ENCODE measurements around the gene CACNG7.

- no peak for TF ChIP-seq CTCF (conservative IDR thresholded peaks at IDR 0.05 in 1 of 2, IDR thresholded peaks at IDR 0.05 in 1 of 2; ENCODE audit: extremely low read depth in 1 of 2, insufficient read depth in 1 of 2, low read depth in 1 of 2, low read length in 2 of 2)
- no peak for TF ChIP-seq EZH2 (IDR thresholded peaks at IDR 0.05; ENCODE audit: borderline replicate concordance, low read length)
These were observed 5.9 kb downstream of the CACNG7 start for GRCh38 chr19:53915000-53915399.

Data from mammary epithelial cell (primary cell).